Caco-2 (cell line): ENCODE data around the gene CREB3L2. TPM values are rescaled to one million over a fixed set of nuclear protein-coding genes. Genes with fewer than 3 reads are reported as not detected.

Experiments
- BruUV-seq: library from RNA; stranded (reverse); fragments of 400-500 nt; replicated peaks from 2 replicates; lab custom pipeline; 2021; lab: Mats Ljungman, UMichigan
- CTCF ChIA-PET: fragments of 300-600 bp; sonication (Branson Sonifier 250); formaldehyde crosslinking; loops from one replicate; lab custom pipeline; 2022; ENCODE audit warnings: antibody characterized with exemption; lab: Charles Lee
- POLR2A ChIA-PET: fragments of 300-600 bp; sonication (Branson Sonifier 250); formaldehyde crosslinking; loops from one replicate; lab custom pipeline; 2022; ENCODE audit warnings: antibody characterized with exemption; lab: Charles Lee
- DNase-seq, 2 experiments: peaks; one replicate each; pipeline versions ENCODE4 v3.0.0 to v3.0.0-alpha.2; 2020 to 2022
- H3K27me3 ChIP-seq: replicated peaks from 2 replicates; pipeline ENCODE4 v1.6.0; 2011; ENCODE audit warnings: low read length; ENCODE audit not compliant: control insufficient read depth, insufficient read depth
- H3K36me3 ChIP-seq: 2 replicates; pipeline ENCODE4 v1.5.1; 2011; ENCODE audit warnings: low read length; ENCODE audit not compliant: control insufficient read depth, insufficient read depth
- H3K4me1 ChIP-seq: fragments of 250-450 bp; sonication (Bioruptor Pico); 2 replicates; pipeline ENCODE4 v1.5.1; 2020; ENCODE audit warnings: mild to moderate bottlenecking
- H3K4me3 ChIP-seq: 2 replicates; pipeline ENCODE4 v1.5.1; 2011; ENCODE audit warnings: low read depth, mild to moderate bottlenecking, control low read depth, low read length
- H3K9me3 ChIP-seq: fragments of 250-450 bp; sonication (Bioruptor Pico); 2 replicates; pipeline ENCODE4 v1.5.1; 2020; ENCODE audit warnings: mild to moderate bottlenecking, moderate library complexity
- H3K27ac Mint-ChIP-seq: one replicate; pipeline ENCODE4 v1.8.0; 2022; ENCODE audit warnings: mixed read lengths; ENCODE audit not compliant: unreplicated experiment
- H3K27me3 Mint-ChIP-seq: one replicate; pipeline ENCODE4 v1.8.0; 2022; ENCODE audit warnings: mixed read lengths; ENCODE audit not compliant: insufficient read depth, unreplicated experiment
- H3K36me3 Mint-ChIP-seq: one replicate; pipeline ENCODE4 v1.8.0; 2022; ENCODE audit warnings: mild to moderate bottlenecking, mixed read lengths; ENCODE audit not compliant: insufficient read depth, unreplicated experiment
- H3K4me1 Mint-ChIP-seq: one replicate; pipeline ENCODE4 v1.8.0; 2022; ENCODE audit warnings: low read depth, mixed read lengths; ENCODE audit not compliant: unreplicated experiment
- H3K4me3 Mint-ChIP-seq: one replicate; pipeline ENCODE4 v1.8.0; 2022; ENCODE audit warnings: mild to moderate bottlenecking, moderate library complexity, mixed read lengths; ENCODE audit not compliant: unreplicated experiment
- H3K9me3 Mint-ChIP-seq: one replicate; pipeline ENCODE4 v1.8.0; 2022; ENCODE audit warnings: mixed read lengths; ENCODE audit not compliant: unreplicated experiment
- intact Hi-C: fragments of 100-400 bp; cut with micrococcal nuclease; formaldehyde crosslinking; loops from one replicate; pipeline ENCODE4 v1.10.0; 2022; ENCODE audit not compliant: unreplicated experiment
- total RNA-seq: library from RNA; stranded (reverse); gene quantifications from 2 replicates; pipeline ENCODE4 v1.2.3, GENCODE V29; 2022
- TF ChIP-seq, protein P1 (sequence below), 2 experiments: fragments of 200-600 bp in 1 of 2; IDR thresholded peaks; 1 replicate in 1 of 2; 2 replicates in 1 of 2; pipeline versions ENCODE4 v1.5.1 to v1.8.0; 2011 to 2022; ENCODE audit warnings: antibody characterized with exemption in 1 of 2, control low read depth in 1 of 2, inconsistent platforms in 1 of 2, low read depth in 1 of 2, low read length in 1 of 2, mild to moderate bottlenecking in 1 of 2, moderate library complexity in 1 of 2; ENCODE audit not compliant: insufficient read depth in 1 of 2, severe bottlenecking in 1 of 2, unreplicated experiment in 1 of 2

Gene CREB3L2
- total RNA-seq, 1 experiment from 2014 or later, result 123 TPM

DNA sequence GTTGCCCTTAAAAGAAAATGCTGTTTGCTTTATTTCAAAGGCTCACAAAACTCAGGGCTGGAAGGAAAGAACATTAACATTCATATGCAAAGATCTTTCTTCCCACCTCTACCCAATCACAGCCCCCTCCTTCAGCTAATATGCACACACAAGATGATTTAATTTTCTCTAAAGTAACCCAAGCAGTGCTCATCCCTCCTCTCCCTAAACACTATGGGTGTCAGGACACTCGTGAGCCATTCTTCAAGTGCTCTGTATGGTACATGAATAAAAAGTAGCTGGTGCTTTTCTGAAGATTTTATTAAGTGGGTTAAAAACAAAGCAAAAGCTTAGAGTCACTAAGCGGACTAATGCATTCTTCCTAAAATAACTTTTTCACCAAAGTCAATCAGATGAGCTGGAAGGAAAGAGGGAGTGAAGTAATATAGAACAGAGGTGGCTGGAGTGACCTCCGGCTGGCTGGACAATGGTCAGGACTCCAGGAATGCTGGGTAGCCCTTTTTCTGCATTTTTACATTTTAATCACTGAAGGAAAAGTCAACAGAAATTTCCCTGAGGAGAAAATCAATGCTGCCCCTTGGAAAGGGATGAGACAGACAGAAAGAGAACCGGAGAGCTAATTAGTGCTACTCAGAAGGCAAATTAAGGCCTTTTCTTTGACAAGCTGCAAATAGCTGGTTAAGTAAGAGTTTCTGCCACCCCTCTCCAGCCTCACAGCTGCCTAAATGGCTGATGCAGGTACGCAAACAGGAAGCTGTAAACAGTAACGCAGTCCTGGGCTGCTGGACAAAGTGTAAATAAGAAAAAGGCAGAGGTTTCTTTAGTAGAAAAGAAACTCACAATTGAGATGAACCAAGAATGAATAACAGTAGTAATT, 161.7 kb downstream of the CREB3L2 start:
- no peaks in the 10 kb centered on the region for H3K27me3 ChIP-seq
- TF ChIP-seq, protein P1, sequence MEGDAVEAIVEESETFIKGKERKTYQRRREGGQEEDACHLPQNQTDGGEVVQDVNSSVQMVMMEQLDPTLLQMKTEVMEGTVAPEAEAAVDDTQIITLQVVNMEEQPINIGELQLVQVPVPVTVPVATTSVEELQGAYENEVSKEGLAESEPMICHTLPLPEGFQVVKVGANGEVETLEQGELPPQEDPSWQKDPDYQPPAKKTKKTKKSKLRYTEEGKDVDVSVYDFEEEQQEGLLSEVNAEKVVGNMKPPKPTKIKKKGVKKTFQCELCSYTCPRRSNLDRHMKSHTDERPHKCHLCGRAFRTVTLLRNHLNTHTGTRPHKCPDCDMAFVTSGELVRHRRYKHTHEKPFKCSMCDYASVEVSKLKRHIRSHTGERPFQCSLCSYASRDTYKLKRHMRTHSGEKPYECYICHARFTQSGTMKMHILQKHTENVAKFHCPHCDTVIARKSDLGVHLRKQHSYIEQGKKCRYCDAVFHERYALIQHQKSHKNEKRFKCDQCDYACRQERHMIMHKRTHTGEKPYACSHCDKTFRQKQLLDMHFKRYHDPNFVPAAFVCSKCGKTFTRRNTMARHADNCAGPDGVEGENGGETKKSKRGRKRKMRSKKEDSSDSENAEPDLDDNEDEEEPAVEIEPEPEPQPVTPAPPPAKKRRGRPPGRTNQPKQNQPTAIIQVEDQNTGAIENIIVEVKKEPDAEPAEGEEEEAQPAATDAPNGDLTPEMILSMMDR (IDR thresholded peaks at IDR 0.05; ENCODE audit: insufficient read depth in 1 of 2, low read depth in 1 of 2, low read length in 1 of 2, severe bottlenecking in 1 of 2, unreplicated experiment in 1 of 2), result no peak
- no peak overlapping the region for H3K4me3 Mint-ChIP-seq
- ChIA-PET POLR2A (no interaction called here), CTCF (no interaction called here)
- peaks cover 4% of the 10 kb centered on the region for H3K36me3 Mint-ChIP-seq
- intact Hi-C loops, result no loop called here
- H3K9me3 Mint-ChIP-seq, result peaks cover 1% of the 10 kb centered on the region
- H3K27ac Mint-ChIP-seq, result no peak overlapping the region
- H3K4me3 ChIP-seq, result no peak overlapping the region
- DNase-seq, result no peak
- H3K9me3 ChIP-seq, result no peaks in the 10 kb centered on the region; the same call in 1 of the 2 replicates
- no peaks in the 10 kb centered on the region for H3K27me3 Mint-ChIP-seq
- no peaks in the 10 kb centered on the region for H3K36me3 ChIP-seq
- H3K4me1 ChIP-seq, result no peaks in the 10 kb centered on the region
- no peaks in the 10 kb centered on the region for H3K4me1 Mint-ChIP-seq
- BruUV-seq, result no TSS peak

DNA sequence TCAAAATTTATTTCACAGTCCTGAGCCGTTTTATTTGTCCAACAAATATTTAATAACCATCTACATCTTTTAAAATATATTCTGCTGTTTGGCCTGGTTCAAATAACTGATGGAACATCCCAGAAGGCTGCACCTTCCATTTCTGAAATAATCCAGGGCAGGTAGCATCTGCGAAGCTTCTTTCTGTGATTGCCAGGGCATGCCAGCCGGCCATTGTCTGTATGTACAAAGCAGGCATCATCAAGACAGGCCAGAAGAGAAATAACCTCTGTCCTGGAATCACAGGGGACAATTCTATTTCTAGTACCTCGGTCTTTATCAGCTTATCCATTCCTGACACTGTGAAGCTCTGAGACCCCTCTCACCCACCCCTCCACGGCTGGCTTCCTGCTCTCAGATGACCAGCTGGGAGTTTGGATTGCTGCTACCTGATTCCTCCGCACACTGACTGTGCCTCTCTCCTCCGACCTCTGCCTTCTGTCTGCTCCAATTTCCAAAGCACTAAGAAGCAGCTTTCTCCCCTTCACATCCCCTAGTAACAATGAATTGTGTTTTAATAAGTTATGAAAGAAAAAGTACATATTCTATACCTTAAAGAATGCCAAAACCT, 163.1 kb downstream of the CREB3L2 start:
- Histone ChIP-seq H3K4me3 (no peak overlapping the region), H3K36me3 (no peaks in the 10 kb centered on the region), H3K9me3 (peaks cover 2% of the 10 kb centered on the region; the same call in 1 of the 2 replicates), H3K4me1 (no peaks in the 10 kb centered on the region), H3K27me3 (no peaks in the 10 kb centered on the region)
- ChIA-PET CTCF (no interaction called here), POLR2A (no interaction called here)
- intact Hi-C loops, result no loop called here
- Mint-ChIP-seq H3K27ac (no peak overlapping the region), H3K4me1 (no peaks in the 10 kb centered on the region), H3K27me3 (no peaks in the 10 kb centered on the region), H3K4me3 (no peak overlapping the region), H3K9me3 (peaks cover 12% of the 10 kb centered on the region), H3K36me3 (peaks cover 4% of the 10 kb centered on the region)
- DNase-seq, result no peak
- no TSS peak for BruUV-seq
- TF ChIP-seq, protein P1 (IDR thresholded peaks at IDR 0.05; ENCODE audit: insufficient read depth in 1 of 2, low read depth in 1 of 2, low read length in 1 of 2, severe bottlenecking in 1 of 2, unreplicated experiment in 1 of 2), result no peak

DNA sequence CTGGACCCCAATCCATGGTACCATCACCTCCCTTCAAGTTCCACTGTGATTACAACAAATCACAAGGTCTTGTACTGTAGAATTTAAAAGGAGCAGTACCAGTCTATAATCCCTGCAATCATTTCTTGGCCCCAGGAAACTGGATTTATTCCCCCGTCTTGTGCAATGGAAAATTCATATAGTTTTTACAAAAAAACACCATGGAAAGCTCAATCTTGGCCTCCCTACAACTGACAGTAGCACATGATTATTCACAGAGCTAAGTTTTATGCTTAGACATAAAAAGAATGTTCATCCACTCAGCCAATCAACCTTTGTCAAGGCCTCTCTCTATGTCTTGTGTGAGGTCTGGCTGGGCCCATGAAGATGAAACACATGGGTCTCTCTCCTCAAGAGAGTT, 165.3 kb downstream of the CREB3L2 start:
- POLR2A ChIA-PET, result no interaction called here
- TF ChIP-seq, protein P1 (IDR thresholded peaks at IDR 0.05; ENCODE audit: insufficient read depth in 1 of 2, low read depth in 1 of 2, low read length in 1 of 2, severe bottlenecking in 1 of 2, unreplicated experiment in 1 of 2), result no peak
- BruUV-seq, result no TSS peak
- Mint-ChIP-seq H3K9me3 (peaks cover 21% of the 10 kb centered on the region), H3K4me1 (no peaks in the 10 kb centered on the region), H3K36me3 (peaks cover 9% of the 10 kb centered on the region), H3K27ac (no peak overlapping the region), H3K27me3 (no peaks in the 10 kb centered on the region), H3K4me3 (no peak overlapping the region)
- Histone ChIP-seq H3K27me3 (no peaks in the 10 kb centered on the region), H3K4me3 (no peak overlapping the region), H3K4me1 (no peaks in the 10 kb centered on the region), H3K36me3 (no peaks in the 10 kb centered on the region), H3K9me3 (peaks cover 24% of the 10 kb centered on the region)
- DNase-seq, result no peak
- CTCF ChIA-PET, result no interaction called here
- intact Hi-C loops, result no loop called here
